ENCODE data around the gene TEX2. TPM values are rescaled to one million over a fixed set of nuclear protein-coding genes. Genes with fewer than 3 reads are reported as not detected.
"Not testable (repeated sequence)": the region's sequence is repeated elsewhere in the genome, so short reads cannot be mapped to it uniquely, and the experiment has no call there.

TEX2 gene
- total RNA-seq, 1 donor from 2014 or later, result 20.2 TPM

GRCh38 chr17:64134216-64134970 is 128.7 kb downstream of the TEX2 start:
- no peak for ATAC-seq

- no peak for ATAC-seq
Measured at GRCh38 chr17:64133546-64134215, 129.4 kb downstream of the TEX2 start.

DNA sequence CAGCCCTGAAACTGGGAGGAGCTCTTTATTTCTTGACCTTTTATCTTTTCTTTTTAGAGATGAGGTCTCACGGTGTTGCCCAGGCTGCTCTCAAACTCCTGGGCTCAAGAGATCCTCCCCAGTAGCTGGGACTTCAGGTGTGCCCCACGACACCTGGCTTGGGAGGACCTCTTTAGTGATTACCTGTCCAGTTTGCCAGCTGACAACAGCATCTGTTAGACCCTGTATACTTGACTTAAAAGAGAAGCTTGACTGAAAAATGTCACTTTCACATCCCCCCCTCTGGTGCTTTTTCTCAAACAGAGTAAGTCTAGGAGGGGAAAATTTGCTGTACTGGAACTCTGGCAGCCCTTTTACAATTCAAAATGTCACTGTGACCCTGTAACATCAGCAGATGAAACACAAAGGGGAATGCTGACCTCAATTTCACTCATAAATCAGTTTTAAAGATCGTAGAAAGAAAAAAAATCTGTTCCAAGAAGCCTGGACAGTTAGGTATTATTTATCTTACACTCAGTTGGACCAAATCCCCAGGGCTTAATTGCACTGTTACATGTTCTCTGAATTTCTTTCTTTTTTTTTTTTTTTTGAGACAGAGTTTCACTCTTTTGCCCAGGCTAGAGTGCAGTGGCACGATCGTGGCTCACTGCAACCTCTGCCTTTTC is 131.3 kb downstream of the TEX2 start:
- no peak for ATAC-seq

- ATAC-seq, result peak; percentile 1
Measured at GRCh38 chr17:64130559-64131001, 132.5 kb downstream of the TEX2 start.

DNA sequence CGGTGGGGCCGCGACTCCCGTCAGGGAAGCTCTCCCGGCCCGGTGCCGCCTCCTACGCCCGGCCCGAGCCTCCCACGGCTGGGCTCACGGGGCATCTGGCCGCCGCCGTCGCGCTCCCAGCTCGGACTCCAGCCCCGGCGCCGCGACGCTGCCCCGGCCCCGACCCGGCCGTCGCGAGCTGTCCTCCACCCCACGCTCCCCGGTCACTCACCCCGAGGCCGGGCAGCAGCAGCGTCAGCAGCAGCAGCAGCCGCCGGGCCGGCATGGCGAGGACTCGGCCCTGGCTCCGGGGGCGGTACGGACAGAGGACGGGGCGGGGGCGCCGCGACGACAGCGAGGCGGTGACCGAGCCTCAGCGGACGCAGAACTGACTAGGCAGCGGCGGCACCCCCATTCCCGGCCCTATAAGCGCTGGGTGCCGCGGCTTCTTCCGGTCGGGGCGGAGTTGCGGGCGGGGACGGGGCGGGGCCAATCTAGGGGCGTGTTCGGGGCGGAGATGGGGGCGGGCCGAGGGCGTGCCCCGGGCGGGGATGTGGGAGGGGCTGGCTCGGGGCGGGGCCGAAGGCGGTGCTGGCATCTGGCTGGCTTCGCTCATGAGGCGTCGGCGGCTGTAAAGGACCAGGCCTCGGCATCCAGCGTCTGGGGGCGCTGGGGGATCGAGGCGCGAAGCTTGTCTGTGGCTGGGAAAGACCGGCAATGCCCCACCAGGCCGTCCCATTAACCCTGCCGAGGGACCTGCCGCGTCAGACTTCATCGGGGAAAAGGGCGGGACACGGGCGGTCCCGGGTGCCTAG is 133.1 kb downstream of the TEX2 start, which contains the start of gene ERN1:
Gene ERN1, minus strand, starts transcription at position 380 of the 794 bp plus-strand sequence. Its CDS starts 115 bp downstream, at position 265.
- ATAC-seq, result peak; percentile 98

- ATAC-seq, result no peak
Measured at GRCh38 chr17:64129515-64129764, 133.6 kb downstream of the TEX2 start.

- ATAC-seq, result peak; percentile 14
Measured at GRCh38 chr17:64128787-64129514, 134.1 kb downstream of the TEX2 start.

DNA sequence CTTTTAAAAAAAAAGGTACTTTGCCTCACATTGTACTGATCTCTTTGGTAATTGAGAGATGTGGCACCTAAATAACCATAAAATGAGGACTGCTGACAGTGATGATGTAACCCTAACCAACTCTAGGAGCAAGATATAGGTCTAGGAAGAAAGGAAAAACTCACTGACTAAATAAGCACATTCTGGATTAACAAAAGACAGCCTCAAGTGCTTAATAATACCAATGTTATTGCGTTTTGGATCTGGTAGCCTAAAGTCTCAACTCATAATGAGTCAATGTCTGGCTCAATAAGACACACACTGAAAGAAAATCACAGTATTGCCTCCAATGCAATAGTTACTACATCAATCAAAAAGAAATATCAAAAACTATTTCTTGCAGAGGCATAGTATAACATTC is 136.1 kb downstream of the TEX2 start:
- ATAC-seq, result no peak

GRCh38 chr17:64125937-64126336 is 137.1 kb downstream of the TEX2 start:
- ATAC-seq, result no peak

DNA sequence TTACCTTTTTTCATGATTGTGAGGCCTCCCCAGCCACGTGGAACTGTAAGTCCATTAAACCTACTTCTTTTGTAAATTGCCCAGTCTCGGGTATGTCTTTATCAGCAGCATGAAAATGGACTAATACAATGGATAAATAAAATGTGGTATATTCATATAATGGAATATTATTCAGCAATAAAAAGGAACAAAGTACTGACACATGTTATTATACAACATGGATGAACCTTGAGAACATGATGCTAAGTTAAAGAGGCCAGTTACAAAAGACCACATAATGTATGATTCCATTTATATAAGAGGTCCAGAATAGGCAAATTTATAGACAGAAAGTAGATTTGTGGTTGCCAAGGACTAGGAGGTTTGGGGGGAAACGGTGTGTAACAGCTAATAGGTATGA is 138.5 kb downstream of the TEX2 start:
- no peak for ATAC-seq

GRCh38 chr17:64123114-64123513 is 139.9 kb downstream of the TEX2 start:
- ATAC-seq, result no peak

- ATAC-seq, result not testable (repeated sequence)
Measured at GRCh38 chr17:64120972-64121786, 141.9 kb downstream of the TEX2 start.

- ATAC-seq, result no peak
Measured at GRCh38 chr17:64120159-64120810, 142.8 kb downstream of the TEX2 start.

DNA sequence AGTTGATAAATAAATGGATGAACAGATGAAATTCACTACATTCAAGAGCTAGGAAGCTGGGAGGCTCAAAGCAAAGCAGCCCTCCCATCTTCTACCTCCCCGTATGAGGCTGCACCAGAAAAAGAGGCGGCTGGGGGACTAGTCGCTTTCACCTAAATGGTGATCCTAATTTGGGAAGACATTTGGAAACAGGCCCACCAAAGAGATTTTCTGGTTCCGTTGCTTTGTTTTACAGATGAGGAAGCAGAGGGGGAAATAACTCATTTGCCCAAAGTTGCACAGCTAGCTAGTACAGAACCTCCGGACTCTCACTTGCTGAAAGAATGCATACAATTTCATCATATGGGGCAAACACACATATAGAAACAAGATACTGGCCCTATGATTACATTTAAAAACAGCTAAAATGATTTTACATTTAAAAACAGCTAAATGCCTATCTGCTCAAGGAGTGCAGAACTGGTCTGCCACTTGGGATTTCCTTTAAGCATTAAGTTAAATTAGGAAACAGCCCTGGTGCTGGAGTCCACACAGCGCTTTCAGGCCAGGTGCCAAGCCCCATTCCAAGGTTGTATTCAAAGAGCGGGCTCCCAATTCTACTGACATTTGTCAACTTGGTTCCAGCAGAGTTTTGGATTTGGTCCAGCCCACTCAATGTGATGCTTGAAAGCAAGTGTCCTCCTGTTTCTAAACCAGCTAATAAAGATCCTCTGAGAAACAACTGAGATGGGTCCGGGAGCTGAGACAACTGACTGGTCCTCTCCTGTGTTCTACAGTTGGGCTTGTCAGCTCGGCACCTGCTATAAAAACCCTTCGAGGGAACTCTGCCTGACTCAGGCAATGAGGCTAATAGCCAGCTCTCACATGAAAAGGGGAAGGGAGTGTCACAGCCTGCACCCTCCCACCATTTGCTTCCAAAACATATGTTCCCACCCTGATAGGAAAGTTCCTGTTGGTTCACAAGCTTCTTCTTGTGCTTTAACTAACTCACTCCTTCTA is 144.8 kb downstream of the TEX2 start:
- peak; percentile 51 for ATAC-seq

DNA sequence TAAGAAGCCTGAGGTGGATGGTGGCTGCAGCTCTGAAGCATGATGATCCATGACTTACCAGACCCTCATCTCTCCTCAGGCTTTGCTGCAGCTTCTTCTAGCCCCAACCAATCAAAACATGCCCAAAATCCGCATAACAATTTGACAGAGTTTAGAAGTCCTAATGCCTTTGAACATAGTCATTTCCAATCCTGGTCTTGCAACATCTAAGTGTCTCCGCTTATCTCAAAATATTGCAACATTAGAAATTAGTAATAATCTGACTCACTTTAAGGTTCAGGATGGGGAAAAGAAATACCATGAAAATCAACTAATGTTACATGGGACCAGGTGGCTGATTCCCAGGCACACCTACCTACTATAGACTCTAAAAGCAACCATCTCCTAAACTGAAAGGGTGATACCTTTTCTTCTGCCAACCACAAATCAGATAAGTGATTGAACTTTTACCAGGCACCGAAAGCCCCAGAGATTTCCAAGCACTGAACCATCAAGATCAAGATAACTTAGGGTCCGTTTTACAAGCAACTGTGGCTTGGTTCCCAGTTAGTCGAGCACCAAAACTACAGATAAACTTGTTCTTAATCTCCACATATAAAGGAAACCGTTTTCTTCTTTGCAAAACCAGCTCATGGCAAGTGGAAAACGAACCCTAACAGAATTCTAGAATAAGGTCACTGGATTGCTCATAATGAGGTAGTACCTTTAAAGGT is 147.1 kb downstream of the TEX2 start:
- peak; percentile 54 for ATAC-seq

DNA sequence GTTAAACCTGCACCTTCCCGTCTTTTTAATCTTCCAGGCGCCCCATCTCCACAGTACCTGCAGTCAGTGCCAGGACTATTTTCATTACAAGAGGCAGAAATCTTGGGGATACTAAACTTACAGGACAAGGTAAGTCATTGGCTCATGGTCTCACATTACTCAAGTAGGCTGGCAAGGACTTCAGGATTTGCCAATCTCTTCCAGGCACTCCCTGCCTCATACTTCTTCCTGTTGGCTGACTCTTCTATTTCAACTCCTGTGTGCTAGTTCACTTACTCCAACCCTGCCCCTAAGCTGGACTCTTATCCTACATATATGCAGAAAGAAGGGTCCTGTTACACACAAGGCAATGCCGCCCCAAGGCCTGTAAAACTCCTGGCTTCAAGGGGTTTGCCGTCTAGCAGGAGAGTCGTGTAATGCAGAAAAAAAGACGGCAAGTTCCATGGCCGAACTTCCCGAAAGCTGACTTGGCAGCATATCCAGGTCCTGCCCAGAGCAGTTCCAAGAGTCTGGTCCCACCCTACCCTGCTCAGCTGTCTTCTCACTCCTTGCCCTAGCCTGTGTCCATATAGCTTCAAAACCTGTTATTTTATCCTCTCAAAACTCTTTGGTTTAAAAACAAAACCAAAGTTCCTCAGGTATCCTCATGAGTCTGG is 147.9 kb downstream of the TEX2 start:
- ATAC-seq, result peak; percentile 88

- ATAC-seq, result no peak
Measured at GRCh38 chr17:64113006-64113405, 150.1 kb downstream of the TEX2 start.

DNA sequence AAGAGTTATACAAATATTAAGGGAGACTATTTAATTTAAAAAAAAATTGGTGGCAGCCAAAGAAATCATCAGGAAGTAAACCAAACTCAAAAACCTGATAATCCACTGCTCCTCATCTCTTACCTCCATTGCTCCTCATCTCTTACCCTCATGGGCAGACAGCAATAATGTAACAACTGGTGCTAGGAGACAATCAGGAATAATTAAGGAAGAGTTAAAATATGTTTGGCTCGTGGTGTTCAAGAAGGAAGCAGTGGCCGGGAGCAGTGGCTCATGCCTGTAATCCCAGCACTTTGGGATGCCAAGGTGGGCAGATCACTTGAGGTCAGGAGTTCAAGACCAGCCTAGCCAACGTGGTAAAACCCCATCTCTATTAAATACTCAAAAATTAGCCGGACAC is 151.2 kb downstream of the TEX2 start:
- no peak for ATAC-seq
